CD4-positive, alpha-beta T cell treated with Interleukin-15 for 4 hours (primary cell): Measurements from ENCODE around the gene USP5.

Source experiments
- DNase-seq: peaks from one replicate; pipeline ENCODE4 v3.0.0-alpha.2; 2020; ENCODE audit warnings: low spot score

Gene USP5

GRCh38 chr12:6912164-6912935, 60.4 kb downstream of the USP5 start:
- DNase-seq = no peak

GRCh38 chr12:6914246-6914946, 62.4 kb downstream of the USP5 start, which contains the start of gene ENO2:
ENO2 (plus strand) TSS chr12:6914580; CDS start chr12:6915833, 1,253 bp downstream.
- DNase-seq = peak; percentile 89

- DNase-seq = no peak
These were observed 63.2 kb downstream of the USP5 start for GRCh38 chr12:6914947-6915788.

GRCh38 chr12:6915789-6916285, 63.9 kb downstream of the USP5 start:
- no peak for DNase-seq
